Activated CD4-positive, alpha-beta T cell treated with anti-CD3 and anti-CD28 coated beads for 4 hours (primary cell): Measurements from ENCODE around the gene KRTAP4-16.
"Not testable (repeated sequence)": the region's sequence is repeated elsewhere in the genome, so short reads cannot be mapped to it uniquely, and the experiment has no call there.

ENCODE experiments used
- DNase-seq, 2 donors: peaks; one replicate each; pipeline ENCODE4 v3.0.0-alpha.2; 2020

The KRTAP4-16 gene

DNA sequence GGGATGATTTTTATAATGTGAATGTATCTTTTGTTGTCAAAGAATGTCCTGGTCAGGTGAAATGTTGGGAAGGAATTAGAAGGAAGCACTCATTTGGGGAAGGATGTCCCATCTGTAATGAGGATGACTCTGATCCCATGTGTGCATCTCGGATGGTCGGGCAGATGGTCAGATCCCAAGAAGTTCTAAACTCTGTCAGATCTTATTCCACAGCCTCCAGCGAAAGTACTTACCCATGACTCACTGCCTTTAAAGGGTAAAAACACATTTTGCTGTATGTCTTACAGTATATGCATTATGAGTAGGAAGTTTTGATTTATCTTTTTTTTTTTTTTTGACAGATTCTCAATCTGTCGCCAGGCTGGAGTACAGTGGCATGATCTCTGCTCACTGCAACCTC is 16.7 kb upstream of the KRTAP4-16 start:
- DNase-seq: no peak

DNA sequence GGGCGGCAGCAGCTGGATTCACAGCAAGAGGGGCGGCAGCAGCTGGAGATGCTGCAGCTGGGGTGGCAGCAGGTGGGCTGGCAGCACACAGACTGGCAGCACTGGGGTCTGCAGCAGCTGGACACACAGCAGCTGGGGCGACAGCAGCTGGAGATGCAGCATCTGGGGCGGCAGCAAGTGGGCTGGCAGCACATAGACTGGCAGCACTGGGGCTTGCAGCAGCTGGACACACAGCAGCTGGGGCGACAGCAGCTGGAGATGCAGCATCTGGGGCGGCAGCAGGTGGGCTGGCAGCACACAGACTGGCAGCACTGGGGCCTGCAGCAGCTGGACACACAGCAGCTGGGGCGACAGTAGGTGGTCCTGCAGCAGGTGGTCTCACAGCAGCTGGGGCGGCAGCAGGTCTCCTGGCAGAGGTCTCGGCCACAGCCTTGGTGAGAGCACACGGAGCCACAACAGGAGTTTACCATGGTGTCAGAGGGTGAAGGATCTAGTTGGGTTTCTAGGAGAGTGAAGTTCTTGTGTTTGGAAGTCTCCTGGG is 15.9 kb upstream of the KRTAP4-16 start, which contains the start of gene KRTAP4-11:
TSS of gene KRTAP4-11 (minus strand) at position 528 of the 541 bp plus-strand sequence. CDS start at position 470, 58 bp downstream.
- DNase-seq: not testable (repeated sequence)

DNA sequence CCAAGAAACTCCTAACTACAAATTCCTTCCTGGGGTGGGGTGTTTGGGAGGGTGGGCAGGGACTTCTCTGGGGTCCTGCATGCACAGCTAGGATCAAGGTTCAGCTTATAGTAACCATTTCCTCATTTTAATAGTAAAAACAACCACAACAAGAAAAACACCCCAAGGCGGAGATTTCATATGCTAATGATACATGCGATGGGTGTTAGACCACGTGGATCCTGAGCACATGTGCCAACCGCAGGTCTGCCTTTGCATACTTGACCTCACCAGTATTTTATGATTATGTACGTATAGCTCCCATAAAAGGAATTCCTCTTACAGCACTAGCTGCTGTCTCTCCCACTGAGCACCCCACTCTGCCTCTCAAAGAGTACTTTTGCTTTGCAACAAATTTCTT is 14.3 kb upstream of the KRTAP4-16 start:
- DNase-seq: no peak

DNA sequence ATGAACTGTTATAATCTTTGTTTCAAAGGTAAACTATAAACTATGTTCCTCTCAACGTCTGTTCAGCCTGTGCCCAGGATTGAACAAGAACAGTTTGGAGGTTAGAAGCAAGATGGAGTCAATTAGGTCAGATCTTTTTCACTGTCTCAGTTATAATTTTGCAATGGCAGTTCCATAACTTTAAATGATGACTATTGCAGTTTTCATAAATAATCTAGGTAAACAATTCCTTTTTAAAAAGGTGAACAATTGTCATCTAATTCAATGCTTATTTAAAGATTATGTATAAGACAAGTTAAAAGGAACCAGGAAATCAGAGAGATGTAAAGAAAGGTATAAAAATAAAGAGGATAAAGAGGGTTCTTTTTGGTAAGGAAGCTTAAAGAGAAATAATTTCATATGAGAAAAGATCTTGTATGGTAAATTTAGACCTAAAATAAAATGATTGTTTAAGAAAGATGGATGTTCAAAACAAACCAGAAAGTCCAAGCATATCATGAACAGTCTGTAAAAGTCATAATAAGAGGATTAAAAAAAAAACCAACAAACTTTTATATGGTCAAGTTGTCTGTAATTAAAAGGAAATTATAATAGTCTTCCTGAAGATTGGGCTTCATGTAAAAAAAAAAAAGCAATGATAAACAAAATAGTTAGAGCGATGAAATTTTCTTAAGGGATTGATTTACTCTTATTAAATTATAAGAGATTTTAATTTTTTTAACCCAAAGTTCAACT is 9.3 kb upstream of the KRTAP4-16 start:
- no peak for DNase-seq

DNA sequence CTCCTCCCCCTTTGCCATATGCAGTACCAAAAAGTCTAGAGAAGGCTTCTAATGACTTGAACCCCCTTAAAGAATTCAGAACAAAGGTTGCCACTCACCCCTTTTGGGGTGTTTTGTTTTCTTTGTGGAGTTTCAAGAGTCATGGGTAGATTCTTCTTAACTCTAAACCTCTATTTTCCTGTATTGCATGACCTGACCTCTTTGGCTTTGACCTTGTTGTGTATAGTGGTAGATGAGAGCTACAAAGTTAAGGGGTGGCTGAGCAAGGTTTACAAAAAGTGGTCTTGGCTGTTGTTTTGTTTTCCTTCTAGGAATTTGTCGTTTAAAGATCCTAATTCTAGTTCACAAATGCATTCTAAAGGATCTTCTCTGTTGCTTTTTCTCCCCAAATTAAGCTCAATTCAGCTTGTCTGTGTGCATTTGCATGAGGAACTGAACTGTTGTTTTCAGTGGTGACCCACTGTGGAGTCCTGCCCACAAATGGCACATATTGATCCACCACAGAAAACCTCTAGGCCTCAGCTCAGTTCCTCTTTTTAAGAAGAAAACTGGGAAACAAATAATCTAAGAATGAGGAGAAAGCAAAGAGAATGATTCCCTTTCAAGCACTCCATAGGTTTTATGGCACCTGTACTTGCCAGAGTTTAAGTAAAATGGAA is 6.8 kb upstream of the KRTAP4-16 start:
- DNase-seq: not testable (repeated sequence)

DNA sequence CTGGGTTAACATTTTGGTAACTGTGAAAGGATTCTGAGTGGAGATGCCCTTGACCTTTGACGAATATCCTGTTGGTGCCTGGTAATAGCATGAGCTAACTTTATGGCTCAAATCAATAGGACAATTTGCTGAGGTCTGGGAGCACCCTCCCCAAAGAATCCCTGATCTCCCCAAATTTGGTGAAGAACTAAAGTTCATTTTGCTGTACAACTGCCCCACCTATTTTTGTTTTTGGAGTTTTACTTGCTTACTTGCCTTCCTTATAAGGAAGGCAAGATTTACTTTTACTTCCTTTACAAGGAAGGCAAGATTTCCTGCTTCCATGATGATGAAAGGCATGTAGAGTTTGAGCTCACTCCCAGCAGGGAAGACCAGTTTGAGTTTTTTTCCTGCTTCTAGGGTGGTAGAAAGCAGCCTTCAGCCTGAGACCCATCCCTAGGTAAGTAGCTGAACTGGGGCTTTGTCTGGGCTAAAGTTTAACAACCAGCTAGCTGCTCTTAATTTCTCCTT is 6.0 kb upstream of the KRTAP4-16 start:
- DNase-seq: no peak

DNA sequence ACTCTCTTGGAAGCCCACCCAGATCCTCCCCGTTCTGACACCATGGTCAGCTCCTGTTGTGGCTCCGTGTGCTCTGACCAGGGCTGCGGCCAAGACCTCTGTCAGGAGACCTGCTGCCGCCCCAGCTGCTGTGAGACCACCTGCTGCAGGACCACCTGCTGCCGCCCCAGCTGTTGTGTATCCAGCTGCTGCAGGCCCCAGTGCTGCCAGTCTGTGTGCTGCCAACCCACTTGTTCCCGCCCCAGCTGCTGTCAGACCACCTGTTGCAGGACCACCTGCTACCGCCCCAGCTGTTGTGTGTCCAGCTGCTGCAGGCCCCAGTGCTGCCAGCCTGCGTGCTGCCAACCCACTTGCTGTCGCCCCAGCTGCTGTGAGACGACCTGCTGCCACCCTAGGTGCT is 3.3 kb upstream of the KRTAP4-16 start, which contains the start of gene KRTAP4-9:
TSS of gene KRTAP4-9 (plus strand) at position 43 of the 400 bp plus-strand sequence. CDS start at position 43, 0 bp downstream.
- DNase-seq: not testable (repeated sequence)

DNA sequence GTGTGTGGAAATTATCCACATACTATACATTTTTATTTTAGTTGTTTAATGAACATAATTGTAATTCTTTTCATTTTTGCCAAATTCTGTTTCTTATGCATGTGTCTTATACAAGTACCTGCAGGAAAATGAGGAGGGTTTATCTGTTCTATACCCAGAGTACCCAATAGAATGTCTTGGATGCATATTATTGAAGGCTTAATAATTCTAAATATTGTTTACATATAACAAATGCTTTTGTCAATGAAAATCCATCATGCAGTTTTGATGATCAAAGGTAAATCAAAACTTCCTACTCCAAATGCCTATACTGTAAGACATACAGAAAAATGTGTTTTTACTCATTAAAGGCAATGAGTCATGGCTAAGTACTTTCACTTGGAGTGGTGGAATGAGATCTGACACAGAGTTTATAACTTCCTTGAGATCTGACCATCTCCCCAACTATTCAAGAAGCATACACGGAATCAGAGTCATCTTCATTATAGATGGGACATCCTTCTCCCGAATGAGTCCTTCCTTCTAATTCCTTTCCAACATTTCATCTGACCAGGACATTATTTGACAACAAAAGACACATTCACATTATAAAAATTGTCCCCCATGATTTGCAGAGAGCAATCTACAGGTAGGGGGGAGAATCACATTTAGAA is 2.5 kb upstream of the KRTAP4-16 start:
- DNase-seq: not testable (repeated sequence)

DNA sequence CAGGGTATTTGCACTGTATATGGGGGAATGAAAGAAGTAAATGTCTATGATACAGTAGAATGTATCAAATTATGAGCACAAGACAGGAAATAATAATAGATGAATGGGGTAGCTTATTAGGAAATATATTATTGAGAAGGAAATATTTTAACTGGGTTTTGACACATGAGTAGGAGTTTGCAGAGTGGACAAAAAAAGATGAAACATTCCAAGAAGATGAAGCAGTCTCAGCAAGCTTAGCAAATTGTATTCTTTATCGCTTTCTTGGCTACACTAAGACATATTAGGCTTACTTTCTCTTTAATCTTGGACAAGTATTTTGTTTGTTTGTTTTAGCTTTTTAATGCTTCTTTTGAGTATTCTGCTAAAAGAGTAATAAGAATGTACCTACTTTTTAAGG is 1.9 kb upstream of the KRTAP4-16 start:
- DNase-seq: no peak

DNA sequence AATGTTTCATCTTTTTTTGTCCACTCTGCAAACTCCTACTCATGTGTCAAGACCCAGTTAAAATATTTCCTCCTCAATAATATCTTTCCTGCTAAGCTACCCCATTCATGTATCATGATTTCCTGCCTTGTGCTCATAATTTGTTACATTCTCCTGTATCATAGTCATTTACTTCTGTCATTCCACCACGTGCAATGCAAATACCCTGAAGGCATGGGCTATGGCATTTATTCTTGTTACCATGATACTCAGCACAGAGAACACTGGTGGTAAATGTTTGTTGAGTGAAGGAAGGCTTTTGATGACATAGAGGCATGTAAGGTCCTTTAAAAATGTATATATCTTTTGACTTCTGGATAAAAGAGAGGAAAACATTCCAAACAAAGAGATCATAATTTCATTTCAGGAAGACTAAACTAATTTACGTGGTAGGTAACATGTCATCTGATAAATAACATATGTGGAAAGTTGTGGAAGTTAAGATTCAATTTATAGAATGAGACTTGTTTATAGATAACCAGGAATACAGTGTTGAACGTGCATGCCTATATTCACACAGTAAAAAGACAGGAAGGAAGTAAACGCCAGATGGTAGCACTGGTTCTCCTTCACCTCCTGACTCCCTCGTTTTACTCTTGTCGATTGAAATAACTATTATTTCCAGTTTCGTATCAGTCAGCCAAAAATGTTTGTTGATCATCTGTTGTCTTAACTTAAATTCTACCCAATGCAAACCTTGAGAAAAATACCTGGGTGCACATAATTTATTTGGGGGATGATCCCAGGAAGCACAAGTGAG is 2.1 kb downstream of the KRTAP4-16 start:
- DNase-seq: not testable (repeated sequence)

DNA sequence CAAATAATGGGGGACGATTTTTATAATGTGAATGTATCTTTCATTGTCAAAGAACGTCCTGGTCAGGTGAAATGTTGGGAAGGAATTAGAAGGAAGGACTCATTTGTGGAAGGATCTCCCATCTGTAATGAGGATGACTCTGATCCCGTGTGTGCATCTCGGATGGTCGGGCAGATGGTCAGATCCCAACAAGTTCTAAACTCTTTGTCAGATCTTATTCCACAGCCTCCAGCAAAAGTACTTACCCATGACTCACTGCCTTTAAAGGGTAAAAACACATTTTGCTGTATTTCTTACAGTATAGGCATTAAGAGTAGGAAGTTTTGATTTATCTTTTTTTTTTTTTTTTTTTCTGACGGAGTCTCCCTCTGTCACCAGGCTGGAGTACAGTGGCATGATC is 3.5 kb downstream of the KRTAP4-16 start:
- no peak for DNase-seq

DNA sequence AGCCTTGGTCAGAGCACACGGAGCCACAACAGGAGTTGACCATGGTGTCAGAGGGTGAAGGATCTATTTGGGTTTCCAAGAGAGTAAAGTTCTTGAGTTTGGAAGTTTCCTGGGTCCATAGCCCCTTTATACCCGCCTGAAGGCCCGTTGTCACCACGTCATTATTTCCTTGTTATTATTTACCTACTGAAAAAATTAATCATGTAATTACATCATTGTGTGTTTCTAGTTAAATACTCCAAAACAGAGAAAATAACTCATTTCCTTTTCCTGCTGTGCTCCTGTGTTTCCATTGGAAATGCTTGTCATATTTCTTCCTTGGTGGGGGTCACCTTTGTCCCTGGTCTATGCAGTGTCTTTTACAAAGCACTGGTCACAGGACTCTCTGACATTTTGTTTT is 4.0 kb downstream of the KRTAP4-16 start, which contains the start of gene KRTAP4-8:
TSS of gene KRTAP4-8 (minus strand) at position 101 of the 400 bp plus-strand sequence. CDS start at position 43, 58 bp downstream.
- DNase-seq: no peak

DNA sequence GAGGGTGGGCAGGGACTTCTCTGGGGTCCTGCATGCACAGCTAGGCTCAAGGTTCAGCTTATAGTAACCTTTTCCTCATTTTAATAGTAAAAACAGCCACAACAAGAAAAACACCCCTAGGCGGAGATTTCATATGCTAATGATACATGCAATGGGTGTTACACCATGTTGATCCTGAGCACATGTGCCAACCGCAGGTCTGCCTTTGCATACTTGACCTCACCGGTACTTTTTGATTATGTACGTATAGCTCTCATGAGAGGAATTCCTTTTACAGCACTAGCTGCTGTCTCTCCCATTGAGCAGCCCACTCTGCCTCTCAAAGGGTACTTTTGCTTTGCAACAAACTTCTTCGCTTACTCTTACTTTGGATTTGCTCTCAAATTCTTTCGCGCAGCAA is 6.0 kb downstream of the KRTAP4-16 start:
- DNase-seq: no peak

DNA sequence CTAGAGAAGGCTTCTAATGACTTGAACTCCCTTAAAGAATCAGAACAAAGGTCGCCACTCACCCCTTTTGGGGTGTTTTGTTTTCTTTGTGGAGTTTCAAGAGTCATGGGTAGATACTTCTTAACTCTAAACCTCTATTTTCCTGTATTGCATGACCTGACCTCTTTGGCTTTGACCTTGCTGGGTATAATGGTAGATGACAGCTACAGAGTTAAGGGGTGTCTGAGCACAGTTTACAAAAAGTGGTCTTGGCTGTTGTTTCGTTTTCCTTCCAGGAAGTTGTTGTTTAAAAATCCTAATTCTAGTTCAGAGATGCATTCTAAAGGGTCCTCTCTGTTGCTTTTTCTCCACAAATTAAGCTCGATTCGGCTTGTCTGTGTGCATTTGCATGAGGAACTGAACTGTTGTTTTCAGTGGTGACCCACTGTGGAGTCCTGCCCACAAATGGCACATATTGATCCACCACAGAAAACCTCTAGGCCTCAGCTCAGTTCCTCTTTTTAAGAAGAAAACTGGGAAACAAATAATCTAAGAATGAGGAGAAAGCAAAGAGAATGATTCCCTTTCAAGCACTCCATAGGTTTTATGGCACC is 13.2 kb downstream of the KRTAP4-16 start:
- not testable (repeated sequence) for DNase-seq

DNA sequence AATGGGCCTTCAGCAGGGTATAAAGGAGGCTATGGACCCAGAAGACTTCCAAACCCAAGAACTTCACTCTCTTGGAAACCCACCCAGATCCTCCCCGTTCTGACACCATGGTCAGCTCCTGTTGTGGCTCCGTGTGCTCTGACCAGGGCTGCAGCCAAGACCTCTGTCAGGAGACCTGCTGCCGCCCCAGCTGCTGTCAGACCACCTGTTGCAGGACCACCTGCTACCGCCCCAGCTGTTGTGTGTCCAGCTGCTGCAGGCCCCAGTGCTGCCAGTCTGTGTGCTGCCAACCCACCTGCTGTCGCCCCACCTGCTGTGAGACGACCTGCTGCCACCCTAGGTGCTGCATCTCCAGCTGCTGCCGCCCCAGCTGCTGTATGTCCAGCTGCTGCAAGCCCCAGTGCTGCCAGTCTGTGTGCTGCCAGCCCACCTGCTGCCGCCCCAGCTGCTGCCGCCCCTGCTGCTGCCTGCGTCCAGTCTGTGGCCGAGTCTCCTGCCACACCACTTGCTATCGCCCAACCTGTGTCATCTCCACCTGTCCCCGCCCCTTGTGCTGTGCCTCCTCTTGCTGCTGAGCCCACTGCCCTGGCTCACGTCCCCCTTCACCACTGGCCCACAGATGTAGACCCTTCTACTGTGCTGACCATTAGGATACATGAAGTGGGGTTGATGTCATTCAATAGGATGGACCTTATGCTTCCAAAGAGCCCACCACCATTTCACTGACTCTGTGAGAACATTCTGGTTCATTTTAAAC is 17.7 kb downstream of the KRTAP4-16 start, which contains the start of gene KRTAP4-7:
TSS of gene KRTAP4-7 (plus strand) at position 51 of the 757 bp plus-strand sequence. CDS start at position 108, 57 bp downstream.
- DNase-seq: not testable (repeated sequence)

DNA sequence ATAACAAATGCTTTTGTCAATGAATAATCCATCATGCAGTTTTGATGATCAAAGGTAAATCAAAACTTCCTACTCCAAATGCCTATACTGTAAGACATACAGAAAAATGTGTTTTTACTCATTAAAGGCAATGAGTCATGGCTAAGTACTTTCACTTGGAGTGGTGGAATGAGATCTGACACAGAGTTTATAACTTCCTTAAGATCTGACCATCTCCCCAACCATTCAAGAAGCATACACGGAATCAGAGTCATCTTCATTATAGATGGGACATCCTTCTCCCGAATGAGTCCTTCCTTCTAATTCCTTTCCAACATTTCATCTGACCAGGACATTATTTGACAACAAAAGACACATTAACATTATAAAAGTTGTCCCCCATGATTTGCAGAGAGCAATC is 18.6 kb downstream of the KRTAP4-16 start:
- DNase-seq: not testable (repeated sequence)

DNA sequence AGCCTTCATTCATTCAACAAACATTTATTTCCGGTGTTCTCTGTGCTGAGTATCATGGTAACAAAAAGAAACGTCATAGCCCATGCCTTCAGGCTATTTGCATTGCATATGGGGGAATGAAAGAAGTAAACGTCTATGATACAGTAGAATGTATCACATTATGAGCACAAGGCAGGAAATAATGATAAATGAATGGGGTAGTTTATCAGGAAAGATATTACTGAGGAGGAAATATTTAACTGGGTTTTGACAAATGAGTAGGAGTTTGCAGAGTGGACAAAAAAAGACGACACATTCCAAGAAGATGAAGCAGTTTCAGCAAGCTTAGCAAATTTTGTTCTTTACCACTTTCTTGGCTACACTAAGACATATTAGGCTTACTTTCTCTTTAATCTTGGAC is 19.4 kb downstream of the KRTAP4-16 start:
- no peak for DNase-seq

DNA sequence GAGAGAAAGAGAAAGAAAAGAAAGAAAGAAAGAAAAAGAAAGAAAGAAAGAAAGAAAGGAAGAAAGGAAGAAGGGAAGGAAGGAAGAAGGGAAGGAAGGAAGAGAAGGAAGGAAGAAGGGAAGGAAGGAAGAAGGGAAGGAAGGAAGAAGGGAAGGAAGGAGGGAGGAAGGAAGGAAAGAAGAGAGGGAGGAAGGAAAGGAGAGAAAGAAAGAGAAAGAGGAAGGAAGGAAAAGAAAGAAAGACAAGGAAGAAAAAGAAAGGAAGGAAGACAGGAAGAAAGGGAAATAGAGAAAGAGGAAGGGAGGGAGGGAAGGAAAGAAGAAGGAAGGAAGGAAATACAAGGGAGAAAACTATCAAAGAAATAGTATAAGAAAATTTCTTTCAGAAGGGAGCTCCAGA is 25.2 kb downstream of the KRTAP4-16 start:
- no peak for DNase-seq

DNA sequence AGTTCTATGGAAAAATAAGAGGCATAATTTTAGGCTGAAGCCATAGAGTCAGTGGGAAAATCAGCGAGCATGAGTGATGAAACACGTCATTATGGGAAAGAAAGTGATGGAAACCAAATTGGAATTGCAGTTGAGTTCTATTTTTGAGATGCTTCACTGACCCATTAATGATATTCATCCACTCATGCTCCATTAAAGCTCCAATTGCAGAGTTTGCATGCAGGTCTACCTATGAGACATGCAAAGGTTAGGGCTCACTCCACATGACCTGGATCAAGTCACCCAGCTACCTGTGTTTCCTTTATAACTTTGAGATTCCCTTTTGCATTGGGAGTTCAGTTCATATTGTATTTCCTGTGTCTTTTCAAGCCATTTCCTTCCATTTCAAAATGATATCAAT is 28.3 kb downstream of the KRTAP4-16 start:
- DNase-seq: no peak

DNA sequence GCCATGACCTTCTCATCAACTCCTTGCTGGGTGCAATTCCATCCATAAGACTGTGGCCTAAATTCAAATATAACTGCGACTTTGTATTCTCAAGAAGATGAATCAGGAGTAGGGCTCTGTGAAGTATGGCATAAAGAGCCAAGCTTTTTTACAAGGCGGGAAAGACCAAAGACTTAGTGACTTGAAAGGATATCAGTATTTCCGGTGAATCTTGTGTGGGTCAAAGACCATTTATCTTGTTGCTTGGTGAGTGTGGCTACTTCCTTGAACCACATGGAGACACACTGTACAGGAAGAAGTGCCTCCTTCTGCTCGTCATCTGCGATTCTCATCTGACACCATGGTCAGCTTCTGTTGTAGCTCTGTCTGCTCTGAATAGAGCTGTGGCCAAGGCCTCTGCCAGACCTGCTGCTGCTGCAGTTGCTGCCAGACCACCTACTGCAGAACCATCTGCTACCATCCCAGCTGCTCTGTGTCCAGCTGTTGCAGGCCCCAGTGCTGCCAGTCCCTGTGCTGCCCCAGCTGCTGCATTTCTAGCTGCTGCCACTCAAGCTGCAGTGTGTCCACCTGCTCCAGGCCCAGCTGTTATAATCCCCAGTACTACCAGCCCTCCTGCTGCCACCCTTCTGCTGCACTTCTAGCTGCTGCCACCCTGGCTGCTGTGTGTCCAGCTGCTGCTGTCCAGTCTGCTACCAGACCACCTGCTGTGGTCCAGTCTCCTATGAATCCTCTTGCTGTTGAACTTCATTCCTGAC is 30.2 kb downstream of the KRTAP4-16 start:
- no peak for DNase-seq
